ENCODE results near the gene BCAS1. TPM values are rescaled to one million over a fixed set of nuclear protein-coding genes. Genes with fewer than 3 reads are reported as not detected.

BCAS1 gene
- total RNA-seq, 4 donors from 2014 or later, result 0.97 to 9.3 (median 4.4) TPM

DNA sequence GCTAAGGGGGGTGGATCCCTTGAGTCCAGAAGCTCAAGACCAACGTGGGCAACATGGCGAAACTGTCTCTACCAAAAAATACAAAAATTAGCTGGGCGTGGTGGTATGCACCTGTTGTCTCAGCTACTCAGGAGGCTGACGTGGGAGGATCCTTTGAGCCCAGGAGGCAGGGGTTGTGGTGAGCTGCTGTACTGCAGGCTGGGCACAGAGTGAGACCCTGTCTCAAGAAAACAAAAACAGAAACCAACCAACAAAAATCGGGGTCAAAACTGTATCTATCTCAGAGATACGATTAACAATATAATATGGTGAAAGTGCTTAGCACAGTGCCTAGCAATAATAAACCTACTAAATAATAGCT, 20.7 kb upstream of the BCAS1 start:
- no peak overlapping the region for H3K27ac ChIP-seq
- DNase-seq, result no peak
- H3K4me3 ChIP-seq, result no peak overlapping the region
- intact Hi-C loops (cut with DNase I), result no loop called here
- no peak for TF ChIP-seq POLR2A (IDR thresholded peaks at IDR 0.05)
- TF ChIP-seq, protein P1, sequence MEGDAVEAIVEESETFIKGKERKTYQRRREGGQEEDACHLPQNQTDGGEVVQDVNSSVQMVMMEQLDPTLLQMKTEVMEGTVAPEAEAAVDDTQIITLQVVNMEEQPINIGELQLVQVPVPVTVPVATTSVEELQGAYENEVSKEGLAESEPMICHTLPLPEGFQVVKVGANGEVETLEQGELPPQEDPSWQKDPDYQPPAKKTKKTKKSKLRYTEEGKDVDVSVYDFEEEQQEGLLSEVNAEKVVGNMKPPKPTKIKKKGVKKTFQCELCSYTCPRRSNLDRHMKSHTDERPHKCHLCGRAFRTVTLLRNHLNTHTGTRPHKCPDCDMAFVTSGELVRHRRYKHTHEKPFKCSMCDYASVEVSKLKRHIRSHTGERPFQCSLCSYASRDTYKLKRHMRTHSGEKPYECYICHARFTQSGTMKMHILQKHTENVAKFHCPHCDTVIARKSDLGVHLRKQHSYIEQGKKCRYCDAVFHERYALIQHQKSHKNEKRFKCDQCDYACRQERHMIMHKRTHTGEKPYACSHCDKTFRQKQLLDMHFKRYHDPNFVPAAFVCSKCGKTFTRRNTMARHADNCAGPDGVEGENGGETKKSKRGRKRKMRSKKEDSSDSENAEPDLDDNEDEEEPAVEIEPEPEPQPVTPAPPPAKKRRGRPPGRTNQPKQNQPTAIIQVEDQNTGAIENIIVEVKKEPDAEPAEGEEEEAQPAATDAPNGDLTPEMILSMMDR (IDR thresholded peaks at IDR 0.05), result no peak
- no peaks in the 10 kb centered on the region for H3K36me3 ChIP-seq
- H3K4me1 ChIP-seq, result peaks cover 0 to 5% (median 0%) of the 10 kb centered on the region in 3 donors
- H3K27me3 ChIP-seq, result peaks cover 0 to 22% (median 0%) of the 10 kb centered on the region in 4 donors
- WGBS, 2 donors, result 71 to 78% methylated on average over 6 of the region's 6 CpGs
- no peaks in the 10 kb centered on the region for H3K9me3 ChIP-seq

DNA sequence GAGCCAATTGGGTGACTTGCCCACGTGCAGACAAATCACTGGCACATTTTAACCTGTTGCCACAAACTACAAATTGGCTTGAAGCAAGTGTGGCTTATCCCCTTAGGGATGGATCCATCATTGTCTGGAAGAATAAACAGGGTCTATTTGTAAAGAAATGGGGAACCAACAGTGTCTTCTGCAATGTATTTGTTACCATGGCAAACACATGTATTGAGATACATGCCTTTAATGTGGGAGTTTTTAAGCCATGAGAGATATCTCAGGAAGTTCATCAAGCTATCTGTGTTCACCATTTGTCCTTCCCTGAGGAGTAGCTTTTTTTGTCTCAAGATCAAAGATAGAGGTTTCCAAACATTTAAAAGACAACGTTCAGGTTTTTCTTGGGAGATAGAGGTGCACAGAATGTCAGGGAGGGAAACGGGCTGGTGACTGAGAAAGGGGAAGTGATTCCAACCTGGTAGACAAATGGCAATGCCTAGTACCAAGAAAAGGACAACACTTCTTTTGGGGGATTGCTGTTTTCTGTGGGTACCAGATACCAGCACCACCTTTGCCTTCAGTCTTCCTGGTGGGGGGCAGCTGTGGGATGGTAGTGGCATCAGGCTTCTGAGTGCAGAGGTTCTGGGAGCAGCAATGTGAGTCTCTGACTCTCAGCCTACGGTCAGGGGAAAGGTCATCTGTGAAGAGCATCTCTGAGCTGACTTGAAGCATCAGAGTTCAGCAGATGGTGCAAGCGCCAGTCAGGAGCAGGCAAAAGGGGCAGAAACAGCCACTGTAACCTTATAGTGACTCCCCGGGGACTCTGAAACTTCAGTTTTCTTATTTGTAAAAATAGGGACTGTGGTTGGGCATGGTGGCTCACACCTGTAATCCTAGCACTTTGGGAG, 20.1 kb upstream of the BCAS1 start:
- no peak overlapping the region for H3K27ac ChIP-seq
- no peaks in the 10 kb centered on the region for H3K9me3 ChIP-seq
- no peak overlapping the region for H3K4me3 ChIP-seq
- TF ChIP-seq POLR2A (IDR thresholded peaks at IDR 0.05), result no peak
- TF ChIP-seq, protein P1 (IDR thresholded peaks at IDR 0.05), result no peak
- H3K4me1 ChIP-seq, result peaks cover 0 to 5% (median 0%) of the 10 kb centered on the region in 3 donors
- DNase-seq, result no peak
- H3K36me3 ChIP-seq, result no peaks in the 10 kb centered on the region
- H3K27me3 ChIP-seq, result peaks cover 0 to 18% (median 0%) of the 10 kb centered on the region in 4 donors
- 56 to 61% methylated on average over 5 to 6 of the region's 6 CpGs for WGBS, 2 donors
- intact Hi-C loops (cut with DNase I), result no loop called here

DNA sequence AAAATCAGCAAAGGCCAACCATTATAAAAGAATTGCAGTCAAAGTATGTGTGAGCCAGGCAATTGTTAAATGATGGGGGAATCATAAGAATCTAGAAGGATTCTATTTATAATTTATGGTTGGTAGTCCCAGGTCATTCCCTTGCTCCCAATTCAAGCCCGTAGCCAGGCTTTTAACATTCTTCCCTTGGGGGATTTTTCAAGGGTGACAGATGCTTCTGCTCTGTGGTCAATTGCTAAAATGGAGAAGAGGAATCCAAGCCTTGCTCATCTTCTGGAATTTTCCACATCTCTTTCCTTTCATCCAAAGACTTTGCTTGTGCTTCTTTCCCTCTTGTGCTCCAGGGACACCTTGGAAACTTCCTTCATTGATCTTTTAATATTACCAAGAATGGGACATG, 18.0 kb upstream of the BCAS1 start:
- no peak overlapping the region for H3K4me3 ChIP-seq
- no peak for DNase-seq
- 39 to 81% methylated on average over 1 of the region's 1 CpG for WGBS, 2 donors
- H3K9me3 ChIP-seq, result no peaks in the 10 kb centered on the region
- H3K27me3 ChIP-seq, result peaks cover 0 to 8% (median 0%) of the 10 kb centered on the region in 4 donors
- peaks cover 0 to 5% (median 0%) of the 10 kb centered on the region in 3 donors for H3K4me1 ChIP-seq
- no peak overlapping the region for H3K27ac ChIP-seq
- no peaks in the 10 kb centered on the region for H3K36me3 ChIP-seq
- intact Hi-C loops (cut with DNase I), result no loop called here
- TF ChIP-seq, protein P1 (IDR thresholded peaks at IDR 0.05), result no peak
- no peak for TF ChIP-seq POLR2A (IDR thresholded peaks at IDR 0.05)

DNA sequence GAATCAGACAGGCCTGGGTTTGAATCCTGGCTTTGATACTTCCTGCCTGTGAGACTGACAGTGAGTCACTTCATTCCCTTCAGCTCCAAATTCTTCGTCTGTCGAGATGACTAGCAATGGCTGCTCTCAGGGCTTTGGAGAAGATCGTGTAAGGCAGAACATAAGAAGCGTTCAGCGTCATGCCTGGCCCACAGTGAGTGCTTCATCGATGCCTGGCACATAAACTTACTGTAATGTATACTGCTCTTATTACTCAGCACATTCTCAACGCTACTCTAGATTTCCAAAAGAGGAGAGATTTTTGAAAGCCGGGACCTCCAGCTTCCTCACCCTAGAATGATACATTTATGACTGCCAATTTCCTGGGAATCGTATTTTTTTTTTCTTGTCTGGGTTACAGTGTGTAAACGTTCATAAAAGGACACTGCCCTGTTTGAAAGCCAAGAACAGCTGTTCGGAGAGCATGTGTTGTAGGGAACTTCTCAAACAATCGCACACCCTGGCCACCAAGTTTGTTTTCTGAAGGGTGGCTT, 16.2 kb upstream of the BCAS1 start:
- H3K27ac ChIP-seq, result no peak overlapping the region
- no peak overlapping the region for H3K4me3 ChIP-seq
- peaks cover 0 to 5% (median 0%) of the 10 kb centered on the region in 3 donors for H3K4me1 ChIP-seq
- no peaks in the 10 kb centered on the region for H3K9me3 ChIP-seq
- WGBS, 2 donors, result 61 to 68% methylated on average over 12 of the region's 12 CpGs
- H3K27me3 ChIP-seq, result peaks cover 0 to 13% (median 0%) of the 10 kb centered on the region in 4 donors
- no peak for DNase-seq
- TF ChIP-seq, protein P1 (IDR thresholded peaks at IDR 0.05), result no peak
- TF ChIP-seq POLR2A (IDR thresholded peaks at IDR 0.05), result no peak
- intact Hi-C loops (cut with DNase I), result no loop called here
- H3K36me3 ChIP-seq, result no peaks in the 10 kb centered on the region

DNA sequence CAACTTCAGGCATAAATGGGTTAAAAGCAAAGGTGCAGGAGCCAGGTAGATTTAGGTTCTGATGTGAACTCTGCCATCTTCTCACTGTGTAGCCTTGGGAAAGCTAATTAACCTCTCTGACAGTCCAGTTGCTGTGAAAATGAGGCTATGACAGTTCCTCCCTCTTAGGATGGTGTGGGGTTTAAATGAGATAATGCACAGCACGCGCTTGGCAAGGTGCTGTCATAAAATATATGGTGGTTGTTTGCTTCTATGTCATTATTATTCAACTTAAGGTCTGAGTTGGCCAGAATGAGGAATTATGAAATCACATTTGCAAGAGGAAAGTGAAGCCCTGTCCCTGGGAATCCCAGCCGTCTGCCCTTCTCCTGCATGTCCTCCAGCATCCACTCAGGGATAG, 15.5 kb upstream of the BCAS1 start:
- H3K27ac ChIP-seq, result no peak overlapping the region
- intact Hi-C loops (cut with DNase I), result no loop called here
- H3K9me3 ChIP-seq, result no peaks in the 10 kb centered on the region
- DNase-seq, result no peak
- peaks cover 0 to 5% (median 0%) of the 10 kb centered on the region in 3 donors for H3K4me1 ChIP-seq
- TF ChIP-seq, protein P1 (IDR thresholded peaks at IDR 0.05), result no peak
- TF ChIP-seq POLR2A (IDR thresholded peaks at IDR 0.05), result no peak
- 81 to 83% methylated on average over 3 of the region's 3 CpGs for WGBS, 2 donors
- no peak overlapping the region for H3K4me3 ChIP-seq
- no peaks in the 10 kb centered on the region for H3K36me3 ChIP-seq
- H3K27me3 ChIP-seq, result peaks cover 0 to 10% (median 0%) of the 10 kb centered on the region in 4 donors
